Measurements from ENCODE around the gene MEIS2. TPM values are rescaled to one million over a fixed set of nuclear protein-coding genes. Genes with fewer than 3 reads are reported as not detected.

MEIS2 gene
- total and polyA plus RNA-seq, 2 of the 13 experiments (the other 11 are each of a cell fraction or from before 2014, with no cell fraction given) = 10.7 to 12.4 TPM

GRCh38 chr15:36926427-36926825, 173.9 kb downstream of the MEIS2 start (continued):
- TF ChIP-seq ZNF646 (CRISPR knock-in tag; IDR thresholded peaks at IDR 0.05) (no peak), ZNF367 (CRISPR knock-in tag; IDR thresholded peaks at IDR 0.05; ENCODE audit: borderline replicate concordance) (no peak), ZNF354B (CRISPR knock-in tag; IDR thresholded peaks at IDR 0.05) (no peak)

- intact Hi-C loops (cut with micrococcal nuclease; ENCODE audit: unreplicated experiment) (no loop called here), in situ Hi-C loops (cut with HindIII; ENCODE audit: extremely low pct_ligation_motif_present, low pct_unique_long_range_greater_than_20kb) (no loop called here)
- no peak for FAIRE-seq
- WGBS (ENCODE audit: low lambda C conversion rate) = 87% methylated on average over 9 of the region's 9 CpGs
- Histone ChIP-seq H3K4me2 (ENCODE audit: low read depth, low read length) (no peak overlapping the region), H4K20me1 (ENCODE audit: insufficient read depth, low read length) (no peaks in the 10 kb centered on the region), H3K4me3 (replicated peaks in 1 of 3; ENCODE audit: insufficient read depth in 1 of 3, low read depth in 2 of 3, low read length in 3 of 3) (no peak overlapping the region), H2AFZ (ENCODE audit: low read length) (no peak overlapping the region), H3K4me1 (ENCODE audit: insufficient read depth, low read length) (no peaks in the 10 kb centered on the region), H3K79me2 (ENCODE audit: insufficient read depth, low read length) (no peaks in the 10 kb centered on the region), H3K36me3 (replicated peaks in 1 of 2; ENCODE audit: control insufficient read depth in 1 of 2, insufficient read depth in 2 of 2, low read length in 2 of 2) (peaks cover 0 to 10% of the 10 kb centered on the region in 2 experiments; a peak in 1 of 5 replicates), H3K27ac (ENCODE audit: extremely low read length, insufficient read depth, low read length) (no peak overlapping the region), H3K9ac (ENCODE audit: insufficient read depth, low read depth, low read length) (no peak overlapping the region), H3K9me3 (ENCODE audit: low read length) (no peaks in the 10 kb centered on the region), H3K27me3 (ENCODE audit: control insufficient read depth in 1 of 2, insufficient read depth in 2 of 2, low read length in 2 of 2) (no peaks in the 10 kb centered on the region)
- no TSS peak for BruUV-seq (replicated peaks)
- TF ChIP-seq ZFP90 (CRISPR knock-in tag; IDR thresholded peaks at IDR 0.05; ENCODE audit: borderline replicate concordance) (no peak), ZSCAN21 (CRISPR knock-in tag; IDR thresholded peaks at IDR 0.05; ENCODE audit: borderline replicate concordance) (no peak)
- TF ChIP-seq, protein P1, sequence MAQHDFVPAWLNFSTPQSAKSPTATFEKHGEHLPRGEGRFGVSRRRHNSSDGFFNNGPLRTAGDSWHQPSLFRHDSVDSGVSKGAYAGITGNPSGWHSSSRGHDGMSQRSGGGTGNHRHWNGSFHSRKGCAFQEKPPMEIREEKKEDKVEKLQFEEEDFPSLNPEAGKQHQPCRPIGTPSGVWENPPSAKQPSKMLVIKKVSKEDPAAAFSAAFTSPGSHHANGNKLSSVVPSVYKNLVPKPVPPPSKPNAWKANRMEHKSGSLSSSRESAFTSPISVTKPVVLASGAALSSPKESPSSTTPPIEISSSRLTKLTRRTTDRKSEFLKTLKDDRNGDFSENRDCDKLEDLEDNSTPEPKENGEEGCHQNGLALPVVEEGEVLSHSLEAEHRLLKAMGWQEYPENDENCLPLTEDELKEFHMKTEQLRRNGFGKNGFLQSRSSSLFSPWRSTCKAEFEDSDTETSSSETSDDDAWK (CRISPR knock-in tag; IDR thresholded peaks at IDR 0.05) = no peak
- CTCF ChIA-PET (ENCODE audit: low intra/inter-chr PET ratio, low total read pairs) = no interaction called here
- POLR2A ChIA-PET = no interaction called here
- ATAC-seq = no peak
- no peak for DNase-seq (ENCODE audit: low spot score)
These were observed 174.5 kb downstream of the MEIS2 start for GRCh38 chr15:36925653-36926426.

Measured in HepG2 (cell line).